ENCODE measurements around the gene ARHGAP30. TPM values are rescaled to one million over a fixed set of nuclear protein-coding genes. Genes with fewer than 3 reads are reported as not detected.

Gene ARHGAP30
- total RNA-seq, 1 experiment from 2014 or later, result 36.5 TPM

DNA sequence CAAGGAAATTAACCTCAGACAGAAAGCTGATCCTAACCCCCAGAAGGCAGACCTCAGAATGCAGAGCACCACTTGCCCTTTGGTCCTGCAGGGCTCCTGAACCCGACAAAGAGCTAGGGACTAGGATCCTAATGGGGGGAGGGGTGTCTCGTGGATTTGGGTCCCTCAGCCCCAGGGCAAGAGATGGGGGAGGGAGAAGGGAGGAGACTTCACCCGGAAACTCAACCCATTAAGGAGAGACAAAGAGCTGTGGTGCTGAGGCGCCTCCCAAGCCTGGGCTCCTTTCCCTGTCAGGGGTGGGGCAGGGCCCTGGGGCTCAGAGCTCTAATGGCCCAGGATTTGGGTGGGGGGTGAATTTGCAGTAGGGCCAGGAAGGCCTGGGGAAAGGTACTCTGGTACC, 16.8 kb upstream of the ARHGAP30 start:
- Histone ChIP-seq H3K4me2 (ENCODE audit: low read depth, low read length, poor library complexity, severe bottlenecking) (no peak overlapping the region), H3K9me3 (ENCODE audit: low read length) (no peaks in the 10 kb centered on the region), H3K27me3 (ENCODE audit: low read length) (no peaks in the 10 kb centered on the region), H3K9ac (ENCODE audit: low read length) (no peak overlapping the region), H3K4me1 (ENCODE audit: low read length) (no peaks in the 10 kb centered on the region), H3K27ac (ENCODE audit: low read length) (no peak overlapping the region), H3K79me2 (ENCODE audit: low read length) (no peaks in the 10 kb centered on the region), H2AFZ (ENCODE audit: low read length) (no peak overlapping the region), H4K20me1 (ENCODE audit: insufficient read depth, low read depth, low read length) (no peaks in the 10 kb centered on the region), H3K4me3 (ENCODE audit: low read length) (no peak overlapping the region), H3K36me3 (ENCODE audit: insufficient read depth, low read length) (no peaks in the 10 kb centered on the region), H3K9me2 (replicated peaks; ENCODE audit: insufficient read depth, low read length) (no peaks in the 10 kb centered on the region)
- DNase-seq, result no peak

DNA sequence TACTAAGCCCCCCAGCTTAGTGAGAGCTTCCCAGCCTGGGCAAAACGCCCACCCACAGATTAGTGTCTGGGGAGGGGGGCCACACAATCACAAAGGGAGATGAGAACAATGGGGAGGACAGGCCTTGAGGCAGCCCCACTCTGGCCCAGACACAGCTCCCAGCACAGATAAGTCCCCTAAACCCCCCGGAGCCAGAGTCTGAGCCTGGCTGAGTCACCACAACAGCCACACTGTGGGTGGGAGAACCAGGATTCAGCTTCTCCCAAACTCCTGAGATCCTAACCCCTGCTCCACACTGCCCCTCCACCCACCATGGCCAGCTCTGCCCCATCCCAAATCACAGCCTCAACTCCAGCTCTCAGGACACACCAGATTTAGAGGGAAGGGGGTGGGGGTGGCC, 15.5 kb upstream of the ARHGAP30 start:
- H3K9me3 ChIP-seq (ENCODE audit: low read length), result no peaks in the 10 kb centered on the region
- H3K4me1 ChIP-seq (ENCODE audit: low read length), result no peaks in the 10 kb centered on the region
- no peak overlapping the region for H3K4me3 ChIP-seq (ENCODE audit: low read length)
- no peak overlapping the region for H3K27ac ChIP-seq (ENCODE audit: low read length)
- H3K9me2 ChIP-seq (replicated peaks; ENCODE audit: insufficient read depth, low read length), result no peaks in the 10 kb centered on the region
- no peak overlapping the region for H3K4me2 ChIP-seq (ENCODE audit: low read depth, low read length, poor library complexity, severe bottlenecking)
- no peaks in the 10 kb centered on the region for H4K20me1 ChIP-seq (ENCODE audit: insufficient read depth, low read depth, low read length)
- H3K79me2 ChIP-seq (ENCODE audit: low read length), result no peaks in the 10 kb centered on the region
- no peaks in the 10 kb centered on the region for H3K27me3 ChIP-seq (ENCODE audit: low read length)
- no peaks in the 10 kb centered on the region for H3K36me3 ChIP-seq (ENCODE audit: insufficient read depth, low read length)
- H3K9ac ChIP-seq (ENCODE audit: low read length), result no peak overlapping the region
- H2AFZ ChIP-seq (ENCODE audit: low read length), result no peak overlapping the region
- DNase-seq, result no peak

DNA sequence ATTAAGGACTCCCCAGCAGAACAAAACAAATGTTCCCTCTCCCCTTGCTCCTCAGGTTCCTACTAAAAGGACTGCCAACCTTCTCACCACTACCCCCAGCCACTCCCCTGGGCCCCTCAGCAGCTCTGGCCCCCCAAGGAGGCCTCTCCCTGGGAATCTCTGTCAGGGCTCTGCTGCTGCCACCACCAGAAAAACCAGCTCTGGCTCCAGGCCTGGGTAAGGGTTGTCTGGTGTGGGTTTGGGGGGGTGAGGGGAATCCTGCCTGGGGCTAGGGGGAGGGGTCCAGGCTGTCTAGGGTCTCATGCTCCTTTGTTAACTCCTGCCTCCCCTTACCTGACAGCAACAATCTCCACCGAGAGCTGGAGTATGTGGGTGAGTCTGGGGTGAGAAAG, 14.9 kb upstream of the ARHGAP30 start:
- H3K4me3 ChIP-seq (ENCODE audit: low read length), result no peak overlapping the region
- no peak overlapping the region for H2AFZ ChIP-seq (ENCODE audit: low read length)
- no peaks in the 10 kb centered on the region for H3K79me2 ChIP-seq (ENCODE audit: low read length)
- H3K27ac ChIP-seq (ENCODE audit: low read length), result no peak overlapping the region
- no peaks in the 10 kb centered on the region for H3K36me3 ChIP-seq (ENCODE audit: insufficient read depth, low read length)
- H3K27me3 ChIP-seq (ENCODE audit: low read length), result no peaks in the 10 kb centered on the region
- no peak for DNase-seq
- no peaks in the 10 kb centered on the region for H3K9me3 ChIP-seq (ENCODE audit: low read length)
- no peak overlapping the region for H3K4me2 ChIP-seq (ENCODE audit: low read depth, low read length, poor library complexity, severe bottlenecking)
- no peaks in the 10 kb centered on the region for H3K9me2 ChIP-seq (replicated peaks; ENCODE audit: insufficient read depth, low read length)
- no peak overlapping the region for H3K9ac ChIP-seq (ENCODE audit: low read length)
- H4K20me1 ChIP-seq (ENCODE audit: insufficient read depth, low read depth, low read length), result no peaks in the 10 kb centered on the region
- no peaks in the 10 kb centered on the region for H3K4me1 ChIP-seq (ENCODE audit: low read length)

DNA sequence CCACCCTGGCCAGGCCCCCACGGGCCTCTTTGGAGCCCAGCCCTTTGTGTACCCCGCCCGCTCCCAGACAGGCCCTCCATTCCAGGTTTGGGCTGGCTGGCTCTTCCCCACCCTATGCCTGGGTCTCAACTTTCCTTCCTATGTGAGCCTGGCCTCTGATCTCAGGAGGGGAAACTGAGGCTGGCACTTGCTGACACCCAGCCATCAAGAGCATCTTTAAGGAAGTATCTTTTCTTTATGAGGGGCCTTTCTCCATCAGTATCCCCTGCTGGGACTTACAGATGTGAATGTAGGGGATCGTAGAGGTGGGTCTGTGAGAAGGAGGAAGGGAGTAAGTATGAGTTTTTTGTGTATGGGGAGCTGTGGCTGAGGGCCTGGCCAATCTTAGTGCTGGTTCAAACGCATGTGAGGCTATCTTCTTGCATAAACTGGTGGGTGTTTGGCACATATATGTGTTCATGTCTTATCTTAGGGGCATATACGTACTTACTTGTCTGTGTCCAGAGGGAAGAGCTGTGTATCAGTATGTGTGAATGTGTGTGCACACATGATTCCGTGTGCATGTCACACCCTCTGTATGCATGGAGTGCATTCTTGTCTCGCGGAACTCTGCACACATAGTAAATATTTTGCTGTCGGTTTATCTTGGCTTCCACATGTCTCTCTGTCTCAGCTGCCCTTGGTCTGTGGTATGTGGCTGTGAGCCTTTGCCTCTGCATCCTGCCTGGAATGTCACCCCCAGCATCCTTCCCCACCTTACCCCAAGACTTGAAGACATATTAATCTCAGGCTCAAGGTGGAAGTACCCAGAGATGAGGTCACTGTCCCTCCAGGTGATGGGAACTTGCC, 14.3 kb upstream of the ARHGAP30 start:
- Histone ChIP-seq H3K9me3 (ENCODE audit: low read length) (no peaks in the 10 kb centered on the region), H3K79me2 (ENCODE audit: low read length) (no peaks in the 10 kb centered on the region), H3K4me3 (ENCODE audit: low read length) (no peak overlapping the region), H3K36me3 (ENCODE audit: insufficient read depth, low read length) (no peaks in the 10 kb centered on the region), H3K27me3 (ENCODE audit: low read length) (no peaks in the 10 kb centered on the region), H3K4me2 (ENCODE audit: low read depth, low read length, poor library complexity, severe bottlenecking) (no peak overlapping the region), H2AFZ (ENCODE audit: low read length) (no peak overlapping the region), H3K4me1 (ENCODE audit: low read length) (no peaks in the 10 kb centered on the region), H4K20me1 (ENCODE audit: insufficient read depth, low read depth, low read length) (no peaks in the 10 kb centered on the region), H3K9ac (ENCODE audit: low read length) (no peak overlapping the region), H3K27ac (ENCODE audit: low read length) (no peak overlapping the region), H3K9me2 (replicated peaks; ENCODE audit: insufficient read depth, low read length) (no peaks in the 10 kb centered on the region)
- DNase-seq, result no peak

DNA sequence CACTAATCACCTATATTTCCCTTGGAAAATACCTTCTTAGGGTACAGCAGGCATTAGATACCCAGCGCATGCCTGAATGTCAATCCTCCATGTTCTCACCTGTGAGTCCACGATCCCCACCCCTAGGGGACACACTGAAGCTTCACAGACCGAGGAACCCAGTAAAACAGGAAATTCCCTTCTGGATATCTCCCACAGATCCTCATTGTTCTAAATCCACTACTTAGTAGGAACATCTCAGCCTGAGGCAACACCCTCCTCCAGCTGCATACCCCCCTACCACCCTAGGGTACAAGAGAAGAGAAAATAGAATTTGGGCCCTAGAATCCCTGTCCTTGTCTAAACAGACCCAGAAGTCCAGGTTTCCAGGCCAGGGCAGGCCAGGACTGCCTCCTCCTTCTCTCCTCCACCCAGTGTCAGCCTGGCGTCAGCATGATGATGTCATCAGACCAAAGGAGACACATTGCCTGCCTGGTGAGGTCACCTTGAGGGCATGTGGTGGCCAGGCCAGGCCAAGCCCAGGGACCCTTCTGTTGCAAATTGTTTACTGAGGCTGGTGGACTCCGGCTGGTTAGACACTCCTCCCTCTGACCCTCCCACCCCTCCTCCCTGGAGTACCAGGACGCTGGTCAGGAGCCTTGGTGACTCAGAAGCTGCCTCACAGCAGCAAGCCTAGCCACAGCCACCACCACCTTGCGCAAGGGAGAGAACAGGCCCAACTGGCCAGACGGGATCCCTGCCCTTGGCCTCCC, 13.5 kb upstream of the ARHGAP30 start:
- H3K27me3 ChIP-seq (ENCODE audit: low read length), result no peaks in the 10 kb centered on the region
- no peak for DNase-seq
- H3K4me3 ChIP-seq (ENCODE audit: low read length), result no peak overlapping the region
- H4K20me1 ChIP-seq (ENCODE audit: insufficient read depth, low read depth, low read length), result no peaks in the 10 kb centered on the region
- H3K27ac ChIP-seq (ENCODE audit: low read length), result no peak overlapping the region
- H3K9me3 ChIP-seq (ENCODE audit: low read length), result no peaks in the 10 kb centered on the region
- no peak overlapping the region for H3K9ac ChIP-seq (ENCODE audit: low read length)
- H3K36me3 ChIP-seq (ENCODE audit: insufficient read depth, low read length), result no peaks in the 10 kb centered on the region
- no peaks in the 10 kb centered on the region for H3K4me1 ChIP-seq (ENCODE audit: low read length)
- H3K79me2 ChIP-seq (ENCODE audit: low read length), result no peaks in the 10 kb centered on the region
- no peak overlapping the region for H3K4me2 ChIP-seq (ENCODE audit: low read depth, low read length, poor library complexity, severe bottlenecking)
- no peaks in the 10 kb centered on the region for H3K9me2 ChIP-seq (replicated peaks; ENCODE audit: insufficient read depth, low read length)
- H2AFZ ChIP-seq (ENCODE audit: low read length), result no peak overlapping the region

DNA sequence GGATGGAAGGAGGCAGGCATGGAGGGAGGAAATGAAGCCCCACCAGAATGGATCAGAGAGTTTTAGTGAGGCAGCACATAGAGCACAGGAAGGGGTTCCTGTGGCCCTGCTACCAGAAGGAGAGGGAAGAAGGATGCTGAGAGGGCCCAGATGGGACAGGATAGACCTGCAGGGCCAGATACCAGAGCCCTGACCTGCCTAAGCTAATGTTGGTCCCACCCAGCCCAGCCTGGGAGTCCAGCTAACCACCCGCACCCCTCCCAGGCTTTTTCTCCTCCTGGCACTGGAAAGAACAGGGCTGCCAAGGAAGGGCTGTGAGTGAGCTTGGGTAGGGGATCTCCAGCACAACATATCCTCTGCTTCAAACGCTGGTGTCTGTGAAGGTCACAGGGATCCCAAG, 12.8 kb upstream of the ARHGAP30 start:
- H3K27ac ChIP-seq (ENCODE audit: low read length), result no peak overlapping the region
- H3K9me3 ChIP-seq (ENCODE audit: low read length), result no peaks in the 10 kb centered on the region
- H4K20me1 ChIP-seq (ENCODE audit: insufficient read depth, low read depth, low read length), result no peaks in the 10 kb centered on the region
- no peaks in the 10 kb centered on the region for H3K27me3 ChIP-seq (ENCODE audit: low read length)
- no peak overlapping the region for H3K4me2 ChIP-seq (ENCODE audit: low read depth, low read length, poor library complexity, severe bottlenecking)
- no peaks in the 10 kb centered on the region for H3K4me1 ChIP-seq (ENCODE audit: low read length)
- no peaks in the 10 kb centered on the region for H3K9me2 ChIP-seq (replicated peaks; ENCODE audit: insufficient read depth, low read length)
- H3K36me3 ChIP-seq (ENCODE audit: insufficient read depth, low read length), result no peaks in the 10 kb centered on the region
- no peak overlapping the region for H3K9ac ChIP-seq (ENCODE audit: low read length)
- no peak overlapping the region for H3K4me3 ChIP-seq (ENCODE audit: low read length)
- no peaks in the 10 kb centered on the region for H3K79me2 ChIP-seq (ENCODE audit: low read length)
- DNase-seq, result no peak
- H2AFZ ChIP-seq (ENCODE audit: low read length), result no peak overlapping the region

DNA sequence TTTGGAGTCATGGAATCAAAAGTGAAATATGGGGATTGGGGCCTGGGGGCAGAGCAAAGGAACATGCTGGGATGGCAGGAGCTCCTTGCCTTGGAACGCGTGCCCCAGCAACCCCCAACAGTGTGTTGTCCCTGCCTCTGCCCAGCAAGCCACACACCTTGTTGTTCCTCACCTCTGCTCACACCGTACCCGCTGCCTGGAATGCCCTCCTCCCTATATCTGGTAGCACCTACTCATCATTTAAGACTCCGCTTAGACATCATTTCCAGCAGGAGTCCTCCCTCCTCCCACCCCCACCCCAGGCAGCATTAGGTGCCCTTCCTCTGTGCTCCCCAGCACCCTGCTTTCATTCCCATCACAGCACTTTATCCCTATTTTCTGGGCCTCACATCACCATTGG, 11.8 kb upstream of the ARHGAP30 start:
- Histone ChIP-seq H3K27ac (ENCODE audit: low read length) (no peak overlapping the region), H4K20me1 (ENCODE audit: insufficient read depth, low read depth, low read length) (no peaks in the 10 kb centered on the region), H3K9ac (ENCODE audit: low read length) (no peak overlapping the region), H3K79me2 (ENCODE audit: low read length) (no peaks in the 10 kb centered on the region), H3K4me2 (ENCODE audit: low read depth, low read length, poor library complexity, severe bottlenecking) (no peak overlapping the region), H3K4me1 (ENCODE audit: low read length) (no peaks in the 10 kb centered on the region), H3K4me3 (ENCODE audit: low read length) (no peak overlapping the region), H3K9me3 (ENCODE audit: low read length) (no peaks in the 10 kb centered on the region), H2AFZ (ENCODE audit: low read length) (no peak overlapping the region), H3K36me3 (ENCODE audit: insufficient read depth, low read length) (no peaks in the 10 kb centered on the region), H3K27me3 (ENCODE audit: low read length) (no peaks in the 10 kb centered on the region), H3K9me2 (replicated peaks; ENCODE audit: insufficient read depth, low read length) (no peaks in the 10 kb centered on the region)
- DNase-seq, result no peak

DNA sequence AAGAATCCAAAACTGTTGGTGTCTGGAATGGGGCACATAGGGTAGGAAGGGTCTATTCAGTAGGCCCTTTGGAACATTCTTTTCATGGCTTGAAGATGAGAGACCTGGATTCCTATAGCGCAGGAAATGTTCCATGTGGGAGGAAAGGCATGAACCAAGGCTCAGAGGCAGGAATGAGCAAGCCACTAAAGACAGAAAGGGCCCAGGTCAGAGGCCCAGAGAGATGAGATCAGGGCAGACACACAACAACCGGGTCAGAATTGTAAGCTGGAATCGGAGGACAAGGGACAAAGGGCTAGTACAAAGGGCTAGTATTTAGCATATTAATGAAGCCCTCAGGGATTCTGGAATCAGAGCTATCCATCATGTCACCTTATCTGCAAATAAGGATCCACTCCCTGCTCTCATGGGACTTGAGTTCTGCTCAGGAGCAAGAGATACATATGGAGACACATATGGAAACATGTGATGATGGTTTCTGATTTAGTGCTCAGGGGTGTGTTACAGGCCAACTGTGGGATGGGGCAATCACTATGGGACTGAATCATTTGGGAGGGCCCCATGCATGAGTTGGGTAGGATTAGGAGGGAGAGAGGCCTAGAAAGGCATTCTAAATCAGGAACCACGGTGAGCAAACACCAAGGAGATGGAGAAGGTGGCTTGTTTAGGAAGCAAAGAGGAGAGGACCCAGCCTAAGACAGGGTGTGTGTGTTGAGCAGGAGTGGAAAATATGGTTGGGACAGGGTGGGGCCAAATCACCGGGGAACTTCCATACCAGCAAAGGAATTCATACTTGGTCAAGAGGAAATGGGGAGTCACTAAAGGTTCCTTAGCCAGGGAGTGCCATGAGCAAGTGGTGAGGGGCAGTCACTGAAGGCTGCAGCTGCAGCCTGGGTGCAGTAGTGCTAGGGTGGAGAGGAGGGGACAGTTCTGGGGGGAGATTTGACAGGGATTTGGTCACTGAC, 11.0 kb upstream of the ARHGAP30 start:
- Histone ChIP-seq H3K4me1 (ENCODE audit: low read length) (no peaks in the 10 kb centered on the region), H3K4me3 (ENCODE audit: low read length) (no peak overlapping the region), H3K9ac (ENCODE audit: low read length) (no peak overlapping the region), H3K27me3 (ENCODE audit: low read length) (no peaks in the 10 kb centered on the region), H3K27ac (ENCODE audit: low read length) (no peak overlapping the region), H3K79me2 (ENCODE audit: low read length) (no peaks in the 10 kb centered on the region), H3K36me3 (ENCODE audit: insufficient read depth, low read length) (no peaks in the 10 kb centered on the region), H3K9me3 (ENCODE audit: low read length) (no peaks in the 10 kb centered on the region), H2AFZ (ENCODE audit: low read length) (no peak overlapping the region), H4K20me1 (ENCODE audit: insufficient read depth, low read depth, low read length) (no peaks in the 10 kb centered on the region), H3K9me2 (replicated peaks; ENCODE audit: insufficient read depth, low read length) (no peaks in the 10 kb centered on the region), H3K4me2 (ENCODE audit: low read depth, low read length, poor library complexity, severe bottlenecking) (no peak overlapping the region)
- no peak for DNase-seq
